Endothelial cell of umbilical vein (primary cell): ENCODE results near the gene RNF217. TPM values are rescaled to one million over a fixed set of nuclear protein-coding genes. Genes with fewer than 3 reads are reported as not detected.

ENCODE experiments used
- BruUV-seq: library from RNA; stranded (reverse); fragments of 400-500 nt; replicated peaks from 2 replicates; lab custom pipeline; 2021; lab: Mats Ljungman, UMichigan
- CTCF ChIA-PET: fragments of 300-600, 350-600 bp; sonication (Branson Sonifier 250); formaldehyde crosslinking; loops from one replicate; lab custom pipeline; 2021; ENCODE audit warnings: antibody characterized with exemption, inconsistent platforms; lab: Charles Lee
- POLR2A ChIA-PET: fragments of 300-600, 350-600 bp; sonication (Branson Sonifier 250); formaldehyde crosslinking; loops from one replicate; lab custom pipeline; 2021; ENCODE audit warnings: antibody characterized with exemption, inconsistent platforms; lab: Charles Lee
- DNase-seq: peaks from one replicate; pipeline ENCODE4 v3.0.0-alpha.2; 2011; ENCODE audit warnings: low read depth, low spot score
- FAIRE-seq: peaks from 2 replicates; lab custom pipeline; 2011; peaks lifted over from hg19 to GRCh38; lab: Jason Lieb, UNC
- H2AFZ ChIP-seq: 2 replicates; pipeline ENCODE4 v1.6.0; 2012; ENCODE audit warnings: low read depth, low read length, control low read depth, inconsistent platforms
- H3K27ac ChIP-seq: 2 replicates; pipeline ENCODE4 v1.5.1; 2011; ENCODE audit warnings: low read depth, mild to moderate bottlenecking, control low read depth, low read length, moderate library complexity; ENCODE audit not compliant: insufficient read depth
- H3K27me3 ChIP-seq, 2 experiments: 2 replicates each; pipeline versions ENCODE4 v1.6.0 to v1.6.1; 2011; ENCODE audit warnings: low read length in 2 of 2, mixed read lengths in 1 of 2; ENCODE audit not compliant: control insufficient read depth in 2 of 2, insufficient read depth in 2 of 2
- H3K36me3 ChIP-seq, 2 experiments: 2 replicates in 1 of 2; 3 replicates in 1 of 2; pipeline ENCODE4 v1.5.1; 2011; ENCODE audit warnings: low read length in 2 of 2, mild to moderate bottlenecking in 1 of 2, moderate library complexity in 1 of 2; ENCODE audit not compliant: control insufficient read depth in 2 of 2, insufficient read depth in 2 of 2; ENCODE audit errors: extremely low read depth in 1 of 2
- H3K4me1 ChIP-seq: 3 replicates; pipeline ENCODE4 v1.5.1; 2011; ENCODE audit warnings: mild to moderate bottlenecking, low read length; ENCODE audit not compliant: control insufficient read depth, insufficient read depth; ENCODE audit errors: extremely low read depth
- H3K4me2 ChIP-seq: 2 replicates; pipeline ENCODE4 v1.6.1; 2011; ENCODE audit warnings: low read length, control low read depth, mixed read lengths; ENCODE audit not compliant: insufficient read depth
- H3K4me3 ChIP-seq, 3 experiments: fragments of 200-600 bp in 1 of 3; sonication (generic), shearing (Covaris generic) in 1 of 3; replicated peaks in 1 of 3; 2 replicates each; pipeline ENCODE4 v1.5.1; 2011 to 2016; ENCODE audit warnings: control low read depth in 3 of 3, low read length in 3 of 3, mild to moderate bottlenecking in 2 of 3, inconsistent platforms in 1 of 3, low read depth in 1 of 3, moderate library complexity in 1 of 3; ENCODE audit not compliant: insufficient read depth in 1 of 3
- H3K79me2 ChIP-seq: 2 replicates; pipeline ENCODE4 v1.6.0; 2012; ENCODE audit warnings: low read length, inconsistent platforms; ENCODE audit not compliant: control insufficient read depth, insufficient read depth
- H3K9ac ChIP-seq: replicated peaks from 2 replicates; pipeline ENCODE3; 2011; ENCODE audit warnings: low read length, control low read depth; ENCODE audit not compliant: insufficient read depth; ENCODE audit errors: extremely low read depth
- H3K9me1 ChIP-seq: replicated peaks from 3 replicates; pipeline ENCODE4 v1.6.0; 2011; ENCODE audit warnings: mild to moderate bottlenecking, low read length; ENCODE audit not compliant: control insufficient read depth, insufficient read depth; ENCODE audit errors: extremely low read depth
- H3K9me3 ChIP-seq: replicated peaks from 2 replicates; pipeline ENCODE4 v1.5.1; 2012; ENCODE audit warnings: low read length, inconsistent platforms; ENCODE audit not compliant: control insufficient read depth, insufficient read depth
- H4K20me1 ChIP-seq: replicated peaks from 2 replicates; pipeline ENCODE3; 2011; ENCODE audit warnings: mild to moderate bottlenecking, low read length; ENCODE audit not compliant: control insufficient read depth, insufficient read depth; ENCODE audit errors: extremely low read depth
- CTCF ChIP-seq, 2 donors: IDR thresholded peaks; 1 replicate in 1 of 2; 2 replicates in 1 of 2; pipeline ENCODE4 v1.5.1; 2011; ENCODE audit warnings: low read length in 2 of 2, mild to moderate bottlenecking in 2 of 2, moderate library complexity in 2 of 2, control low read depth in 1 of 2, inconsistent platforms in 1 of 2, low read depth in 1 of 2; ENCODE audit not compliant: insufficient read depth in 1 of 2; ENCODE audit errors: extremely low read depth in 1 of 2
- EZH2 ChIP-seq: IDR thresholded peaks from 2 replicates; pipeline ENCODE4 v1.6.1; 2012; ENCODE audit warnings: borderline replicate concordance, low read depth, mild to moderate bottlenecking, moderate library complexity, low read length, inconsistent platforms; ENCODE audit not compliant: severe bottlenecking
- FOS ChIP-seq: IDR thresholded peaks from 2 replicates; pipeline ENCODE4 v1.6.1; 2011; ENCODE audit warnings: mild to moderate bottlenecking, low read length, moderate library complexity, borderline replicate concordance; ENCODE audit not compliant: insufficient read depth
- GATA2 ChIP-seq: IDR thresholded peaks from 2 replicates; pipeline ENCODE4 v1.7.0; 2011; ENCODE audit warnings: low read depth, mild to moderate bottlenecking, moderate library complexity, mixed read lengths, low read length; ENCODE audit not compliant: insufficient read length, insufficient read depth
- JUN ChIP-seq: IDR thresholded peaks from 2 replicates; pipeline ENCODE4 v1.6.1; 2011; ENCODE audit warnings: borderline replicate concordance, low read depth; ENCODE audit not compliant: insufficient read length, insufficient read depth
- MYC ChIP-seq: IDR thresholded peaks from one replicate; pipeline ENCODE4 v1.6.1; 2011; ENCODE audit warnings: mild to moderate bottlenecking, low read depth, low read length
- POLR2A ChIP-seq: IDR thresholded peaks from 2 replicates; pipeline ENCODE4 v1.6.1; 2012; ENCODE audit warnings: low read depth, mild to moderate bottlenecking, control low read depth, low read length
- POLR2AphosphoS5 ChIP-seq: IDR thresholded peaks from 2 replicates; pipeline ENCODE4 v1.6.1; 2012; ENCODE audit warnings: low read depth, mild to moderate bottlenecking, control low read depth, low read length, moderate library complexity; ENCODE audit not compliant: insufficient read depth
- dilution Hi-C: fragments of 300-500 bp; cut with MboI; formaldehyde crosslinking; loops from one replicate; pipeline ENCODE4 v1.15.0; 2019; ENCODE audit warnings: low sequenced_read_pairs; ENCODE audit not compliant: extremely low pct_ligation_motif_present
- intact Hi-C: fragments of 100-400 bp; cut with micrococcal nuclease; formaldehyde crosslinking; loops from one replicate; pipeline ENCODE4 v1.10.0; 2022
- polyA plus RNA-seq, 4 experiments: library from polyadenylated mRNA; depleted of rRNA in 3 of 4; stranded (reverse) in 3 of 4; unstranded in 1 of 4; fragments of >200 nt; gene quantifications; 2 replicates each; pipeline versions ENCODE4 v1.2.1 to v1.2.3, GENCODE V29; 2011 to 2012; ENCODE audit warnings: missing spikeins in 1 of 4
- total RNA-seq: library from RNA; stranded (reverse); gene quantifications from 2 replicates; pipeline ENCODE4 v1.2.3, GENCODE V29; 2021
- TF ChIP-seq, protein P1 (sequence below): IDR thresholded peaks from 2 replicates; pipeline ENCODE4 v1.6.1; 2011; ENCODE audit not compliant: insufficient read depth, insufficient read length

Gene RNF217
- total and polyA plus RNA-seq, 2 donors (not counting 3 experiments of a cell fraction or from before 2014, with no cell fraction given), result 8.8 to 32.5 TPM

DNA sequence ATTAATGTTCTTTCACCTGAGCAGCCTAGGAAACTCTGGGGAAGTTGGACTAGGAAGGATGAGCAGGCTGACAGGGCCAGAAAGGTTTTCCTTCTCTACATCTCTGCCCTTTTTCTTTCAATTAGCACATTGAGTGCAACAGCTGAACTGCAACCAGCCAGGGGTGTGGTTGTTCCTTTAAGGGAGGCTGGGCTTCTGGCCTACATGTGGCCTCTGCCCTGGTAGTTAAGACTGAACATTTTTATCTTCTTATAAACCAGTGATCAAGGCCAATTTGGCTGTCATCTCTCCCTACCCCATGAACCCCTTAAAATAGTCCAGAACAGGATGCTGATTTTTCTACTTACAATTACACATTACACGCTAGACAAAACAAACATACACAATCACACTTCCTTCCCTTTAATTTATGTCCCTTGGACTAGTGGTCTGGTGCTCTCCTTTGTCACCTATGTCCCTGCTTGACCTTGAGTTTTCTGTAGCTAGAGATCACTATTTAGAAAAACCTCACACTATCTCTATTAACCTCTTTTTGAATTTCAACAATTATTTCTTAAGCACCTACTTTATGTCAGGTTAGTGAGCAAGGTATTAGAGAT, 60.3 kb downstream of the RNF217 start:
- POLR2A ChIA-PET, result no interaction called here
- no peaks in the 10 kb centered on the region for H3K36me3 ChIP-seq
- DNase-seq (peak; percentile 37), FAIRE-seq (no peak)
- no peaks in the 10 kb centered on the region for H3K9me3 ChIP-seq
- TF ChIP-seq MYC (no peak), EZH2 (no peak), GATA2 (no peak), JUN (no peak), POLR2A (no peak), POLR2AphosphoS5 (no peak), FOS (no peak), CTCF (IDR thresholded peaks at IDR 0.05; ENCODE audit: extremely low read depth in 1 of 2, insufficient read depth in 1 of 2, low read depth in 1 of 2, low read length in 2 of 2) (no peak)
- TF ChIP-seq, protein P1, sequence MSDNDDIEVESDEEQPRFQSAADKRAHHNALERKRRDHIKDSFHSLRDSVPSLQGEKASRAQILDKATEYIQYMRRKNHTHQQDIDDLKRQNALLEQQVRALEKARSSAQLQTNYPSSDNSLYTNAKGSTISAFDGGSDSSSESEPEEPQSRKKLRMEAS, result no peak
- H3K27ac ChIP-seq, result no peak overlapping the region
- H4K20me1 ChIP-seq, result peaks cover 2% of the 10 kb centered on the region
- H3K9ac ChIP-seq, result no peak overlapping the region
- CTCF ChIA-PET, result interaction anchor here (0.8 kb wide), 1 partner anchor 9 kb away, joined by 3 read pairs; no protein-coding TSS in a partner anchor
- peaks cover 5% of the 10 kb centered on the region for H3K79me2 ChIP-seq
- H3K4me2 ChIP-seq, result peak overlapping the region; percentile 47
- BruUV-seq, result no TSS peak
- no peak overlapping the region for H3K4me3 ChIP-seq
- dilution Hi-C loops (no loop called here), intact Hi-C loops (loop anchor here (5.0 to 10.0 kb wide), 2 partner anchors 75 to 148 kb away; no protein-coding TSS in a partner anchor)
- H3K4me1 ChIP-seq, result peaks cover 11% of the 10 kb centered on the region
- H3K9me1 ChIP-seq, result no peaks in the 10 kb centered on the region
- H3K27me3 ChIP-seq, result no peaks in the 10 kb centered on the region
- no peak overlapping the region for H2AFZ ChIP-seq
